Suprapubic skin (tissue), 4 donors: ENCODE data around the gene PRDM12.

Source experiments
- CTCF ChIP-seq, 2 donors: fragments of 200-600 bp in 1 of 2; fragments of 450-650 bp in 1 of 2; sonication (generic) in 1 of 2; IDR thresholded peaks; one replicate each; pipeline ENCODE4 v1.5.1; 2016 to 2019; ENCODE audit warnings: antibody characterized with exemption in 2 of 2, mild to moderate bottlenecking in 1 of 2, moderate library complexity in 1 of 2
- EP300 ChIP-seq: sonication (generic); formaldehyde crosslinking; IDR thresholded peaks from one replicate; pipeline ENCODE4 v1.6.1; 2017; ENCODE audit warnings: antibody characterized with exemption
- POLR2A ChIP-seq, 2 donors: fragments of 450-650 bp; IDR thresholded peaks; one replicate each; pipeline ENCODE4 v1.6.1; 2017; ENCODE audit warnings: antibody characterized with exemption in 2 of 2, mild to moderate bottlenecking in 2 of 2, moderate library complexity in 2 of 2
- POLR2AphosphoS5 ChIP-seq, 3 donors: sonication (generic); formaldehyde crosslinking; IDR thresholded peaks; one replicate each; pipeline ENCODE4 v1.6.1; 2017; ENCODE audit warnings: antibody characterized with exemption in 3 of 3

- TF ChIP-seq EP300 (no peak), CTCF (IDR thresholded peaks at IDR 0.05) (no peak), POLR2AphosphoS5 (IDR thresholded peaks at IDR 0.05) (no peak), POLR2A (IDR thresholded peaks at IDR 0.05) (no peak)
Observed at GRCh38 chr9:130718562-130718961, 54.2 kb downstream of the PRDM12 start.
